Psoas muscle (tissue), 8 donors: ENCODE measurements around the gene BANP. TPM values are rescaled to one million over a fixed set of nuclear protein-coding genes. Genes with fewer than 3 reads are reported as not detected.
"Not testable (repeated sequence)": the region's sequence is repeated elsewhere in the genome, so short reads cannot be mapped to it uniquely, and the experiment has no call there.

Experiments used
- ATAC-seq, 4 donors: fragments of 200-7000 bp; cut with Tn5 transposase; one replicate each; pipeline ENCODE4 v1.9.1; 2020; ENCODE audit warnings: moderate library complexity in 3 of 4, mild to moderate bottlenecking in 2 of 4
- DNase-seq, 2 donors: peaks; one replicate each; pipeline ENCODE4 v3.0.0-alpha.2; 2020
- H3K27ac ChIP-seq: fragments of 200-600 bp; one replicate; pipeline ENCODE4 v1.8.0; 2022
- H3K27me3 ChIP-seq, 3 donors: fragments of 200-600 bp in 1 of 3; one replicate each; pipeline versions ENCODE4 v1.6.1 to v1.8.0; 2013 to 2022; ENCODE audit warnings: low read length in 2 of 3, mild to moderate bottlenecking in 2 of 3, moderate library complexity in 1 of 3; ENCODE audit not compliant: insufficient read depth in 3 of 3
- H3K36me3 ChIP-seq, 2 donors: fragments of 200-600 bp in 1 of 2; one replicate each; pipeline versions ENCODE4 v1.6.1 to v1.8.0; 2013 to 2022; ENCODE audit warnings: low read depth in 1 of 2, mild to moderate bottlenecking in 1 of 2, moderate library complexity in 1 of 2; ENCODE audit not compliant: insufficient read depth in 1 of 2
- H3K4me1 ChIP-seq: fragments of 200-600 bp; one replicate; pipeline ENCODE4 v1.8.0; 2022
- H3K4me3 ChIP-seq: fragments of 200-600 bp; one replicate; pipeline ENCODE4 v1.8.0; 2022; ENCODE audit warnings: mild to moderate bottlenecking
- H3K9me3 ChIP-seq: fragments of 200-600 bp; one replicate; pipeline ENCODE4 v1.8.0; 2022
- CTCF ChIP-seq: fragments of 200-600 bp; IDR thresholded peaks from one replicate; pipeline ENCODE4 v1.8.0; 2022; ENCODE audit warnings: antibody characterized with exemption
- WGBS, 3 donors: extraction: QIAGEN DNeasy Blood & Tissue Kit; methylation state at CpG; one replicate each; pipeline versions ENCODE4 v1.1.6 to v1.1.7; 2013; 5-methylcytosine and 5-hydroxymethylcytosine counted together
- intact Hi-C, 2 donors: fragments of 100-400 bp; cut with DNase I; formaldehyde crosslinking; loops; one replicate each; pipeline versions ENCODE4 v1.11.0 to v1.14.2; 2022
- polyA plus RNA-seq, 3 donors: library from polyadenylated mRNA; stranded (reverse); fragments of 200-250 nt; gene quantifications; one replicate each; pipeline ENCODE4 v1.2.3, GENCODE V29; 2013
- total RNA-seq, 4 donors: library from RNA; stranded (reverse); fragmentation: NEBNext Ultra II Directional in 2 of 4; extraction: Animal tissue kit (Norgen Biotek cat#: 25700) in 2 of 4; gene quantifications; one replicate each; pipeline versions ENCODE4 v1.2.1 to v1.2.4, GENCODE V29; 2021 to 2023
- donor health status: healthy with polysubstance abuse.
- donor health status: DM: no; HTN: no; CAD: no; lungs with moderate emphysema.
- donor health status: Bipolar disorder and iron deficiency.
- donor health status: healthy.
- donor health status: DM: yes; HTN: yes; CAD: no.
- donor health status: DM: no; HTN: no; CAD: no.
- donor health status: DM: no; HTN: no; CAD: no.
- donor health status: DM: yes; HTN: yes; CAD: no.

Gene BANP
- total and polyA plus RNA-seq, 7 donors: 7.7 to 15.3 (median 14.2) TPM

DNA sequence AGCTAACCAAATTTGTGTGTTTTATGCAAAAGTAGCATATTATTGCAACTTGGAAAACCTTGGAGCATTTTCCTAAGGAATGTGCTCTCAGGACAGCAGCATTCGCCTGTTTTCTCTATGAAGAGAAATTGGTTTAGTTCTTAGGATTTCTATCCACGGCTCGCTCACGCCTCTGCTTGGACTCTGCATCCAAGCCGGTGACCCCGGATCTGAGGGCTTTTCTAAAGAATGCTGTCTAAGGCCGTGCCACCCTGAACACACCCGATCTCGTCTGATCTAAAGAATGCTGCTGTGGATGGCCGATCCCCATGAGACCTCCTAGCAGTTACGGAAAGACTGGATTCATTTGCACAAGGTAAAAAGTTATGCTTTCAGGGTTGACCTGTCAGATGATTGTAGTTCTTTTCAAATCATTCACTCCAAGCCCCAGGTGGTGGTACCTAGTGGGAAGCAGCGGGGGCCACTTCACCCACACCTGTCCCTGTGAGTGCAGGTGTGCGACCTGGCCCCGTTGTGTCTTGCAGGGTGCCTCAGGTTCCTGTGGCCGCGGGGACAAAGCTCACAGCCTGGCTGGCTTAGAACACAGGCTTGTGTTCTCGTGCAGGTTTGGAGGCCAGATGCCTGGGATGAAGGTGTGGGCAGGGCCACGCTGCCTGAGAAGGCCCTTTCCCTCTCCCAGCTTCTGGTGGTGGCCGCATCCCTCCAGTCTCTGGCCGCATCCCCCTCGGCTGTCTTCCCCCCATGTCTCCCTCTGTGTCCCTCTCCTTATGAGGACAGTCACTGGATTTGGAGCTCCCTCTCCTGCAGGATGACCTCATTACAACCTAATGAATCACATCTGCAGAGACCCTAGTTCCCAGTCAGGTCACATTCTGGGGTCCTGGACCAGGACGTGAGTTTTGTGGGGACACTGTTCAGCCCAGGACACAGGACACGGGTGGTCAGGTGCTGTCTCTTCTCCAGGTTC is 71.1 kb downstream of the BANP start:
- 90 to 92% (median 92%) methylated on average over 23 of the region's 23 CpGs for WGBS, 3 donors
- no peak for TF ChIP-seq CTCF
- ATAC-seq (no peak), DNase-seq (no peak)
- H3K27ac ChIP-seq: no peak overlapping the region
- H3K4me1 ChIP-seq: peaks cover 6% of the 10 kb centered on the region
- no peaks in the 10 kb centered on the region for H3K9me3 ChIP-seq
- H3K27me3 ChIP-seq: no peaks in the 10 kb centered on the region
- no peak overlapping the region for H3K4me3 ChIP-seq
- intact Hi-C loops: no loop called here
- H3K36me3 ChIP-seq: peaks cover 0 to 7% of the 10 kb centered on the region in 2 donors

- no peak overlapping the region for H3K27ac ChIP-seq
- DNase-seq (no peak), ATAC-seq (no peak)
- intact Hi-C loops: no loop called here
- no peak for TF ChIP-seq CTCF
- H3K4me3 ChIP-seq: no peak overlapping the region
- WGBS, 3 donors: 84 to 85% (median 84%) methylated on average over 10 to 12 of the region's 12 CpGs
- H3K9me3 ChIP-seq: no peaks in the 10 kb centered on the region
- peaks cover 0 to 16% of the 10 kb centered on the region in 2 donors for H3K36me3 ChIP-seq
- H3K4me1 ChIP-seq: peaks cover 6% of the 10 kb centered on the region
- H3K27me3 ChIP-seq: no peaks in the 10 kb centered on the region
Observed at GRCh38 chr16:88023366-88023765, 72.1 kb downstream of the BANP start.

- intact Hi-C loops: no loop called here
- Histone ChIP-seq H3K27me3 (no peaks in the 10 kb centered on the region), H3K27ac (no peak overlapping the region), H3K4me1 (peaks cover 6% of the 10 kb centered on the region), H3K36me3 (peaks cover 0 to 16% of the 10 kb centered on the region in 2 donors), H3K9me3 (no peaks in the 10 kb centered on the region), H3K4me3 (no peak overlapping the region)
- no peak for ATAC-seq
- WGBS, 3 donors: 96 to 98% (median 97%) methylated on average over 15 to 16 of the region's 16 CpGs
- DNase-seq: no peak
- TF ChIP-seq CTCF: no peak
Observed at GRCh38 chr16:88023786-88024185, 72.6 kb downstream of the BANP start.

GRCh38 chr16:88024491-88025085 is 73.4 kb downstream of the BANP start:
- WGBS, 3 donors: 75 to 80% (median 78%) methylated on average over 21 of the region's 21 CpGs
- DNase-seq, H3K4me3 ChIP-seq, H3K27me3 ChIP-seq, H3K4me1 ChIP-seq, intact Hi-C loops, H3K27ac ChIP-seq, H3K9me3 ChIP-seq: not testable (repeated sequence)
- peak in 1 of 4 donors; percentile 44 for ATAC-seq
- peaks cover 0 to 16% of the 10 kb centered on the region in 2 donors for H3K36me3 ChIP-seq
- TF ChIP-seq CTCF: peak; percentile 21

GRCh38 chr16:88025086-88025492 is 73.9 kb downstream of the BANP start:
- H3K4me3 ChIP-seq, H3K27me3 ChIP-seq, H3K4me1 ChIP-seq, H3K9me3 ChIP-seq, intact Hi-C loops, H3K27ac ChIP-seq: not testable (repeated sequence)
- DNase-seq (peak; percentile 67 to 72), ATAC-seq (peak in 3 of 4 donors; percentile 63 to 72 (median 65))
- WGBS, 3 donors: 43 to 64% (median 50%) methylated on average over 10 of the region's 10 CpGs
- peaks cover 0 to 16% of the 10 kb centered on the region in 2 donors for H3K36me3 ChIP-seq

- DNase-seq, intact Hi-C loops: not testable (repeated sequence)
Observed at GRCh38 chr16:88025828-88026555, 74.8 kb downstream of the BANP start.

More at GRCh38 chr16:88025828-88026555, 74.8 kb downstream of the BANP start:
- not testable (repeated sequence) for H3K9me3 ChIP-seq, H3K27me3 ChIP-seq, H3K27ac ChIP-seq, ATAC-seq, H3K4me3 ChIP-seq, H3K4me1 ChIP-seq
- H3K36me3 ChIP-seq: peaks cover 0 to 16% of the 10 kb centered on the region in 2 donors
- WGBS, 3 donors: 94 to 97% (median 95%) methylated on average over 24 of the region's 24 CpGs
